DND-41 (cell line): ENCODE data around the gene ORC4.

Experiments used
- EZH2 ChIP-seq: IDR thresholded peaks from 3 replicates; pipeline ENCODE4 v1.6.1; 2012; ENCODE audit warnings: borderline replicate concordance, low read depth, mild to moderate bottlenecking, moderate library complexity, low read length, inconsistent platforms; ENCODE audit not compliant: severe bottlenecking
- TF ChIP-seq, protein P1 (sequence below): IDR thresholded peaks from 2 replicates; pipeline ENCODE4 v1.5.1; 2012; ENCODE audit warnings: borderline replicate concordance, low read length, moderate library complexity, mild to moderate bottlenecking; ENCODE audit not compliant: poor library complexity, severe bottlenecking; ENCODE audit errors: extremely low read depth

DNA sequence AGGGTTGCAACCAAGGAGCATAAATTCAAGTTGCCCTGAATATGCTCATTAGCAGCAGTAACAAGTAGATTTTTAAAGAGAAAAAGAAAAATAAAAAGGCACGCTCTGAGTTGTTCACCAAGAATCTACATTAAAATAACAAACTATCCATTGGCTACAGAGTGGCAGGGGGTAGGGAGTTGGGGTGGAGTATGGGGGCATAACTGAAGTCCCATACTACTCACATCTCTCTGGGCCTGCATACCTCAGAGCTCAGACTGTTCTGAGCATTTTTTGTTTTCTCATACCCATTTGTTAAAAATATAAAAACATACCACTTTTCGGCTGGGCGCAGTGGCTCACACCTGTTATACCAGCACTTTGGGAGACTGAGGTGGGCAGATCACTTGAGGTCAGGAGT is 31.4 kb downstream of the ORC4 start:
- TF ChIP-seq, protein P1, sequence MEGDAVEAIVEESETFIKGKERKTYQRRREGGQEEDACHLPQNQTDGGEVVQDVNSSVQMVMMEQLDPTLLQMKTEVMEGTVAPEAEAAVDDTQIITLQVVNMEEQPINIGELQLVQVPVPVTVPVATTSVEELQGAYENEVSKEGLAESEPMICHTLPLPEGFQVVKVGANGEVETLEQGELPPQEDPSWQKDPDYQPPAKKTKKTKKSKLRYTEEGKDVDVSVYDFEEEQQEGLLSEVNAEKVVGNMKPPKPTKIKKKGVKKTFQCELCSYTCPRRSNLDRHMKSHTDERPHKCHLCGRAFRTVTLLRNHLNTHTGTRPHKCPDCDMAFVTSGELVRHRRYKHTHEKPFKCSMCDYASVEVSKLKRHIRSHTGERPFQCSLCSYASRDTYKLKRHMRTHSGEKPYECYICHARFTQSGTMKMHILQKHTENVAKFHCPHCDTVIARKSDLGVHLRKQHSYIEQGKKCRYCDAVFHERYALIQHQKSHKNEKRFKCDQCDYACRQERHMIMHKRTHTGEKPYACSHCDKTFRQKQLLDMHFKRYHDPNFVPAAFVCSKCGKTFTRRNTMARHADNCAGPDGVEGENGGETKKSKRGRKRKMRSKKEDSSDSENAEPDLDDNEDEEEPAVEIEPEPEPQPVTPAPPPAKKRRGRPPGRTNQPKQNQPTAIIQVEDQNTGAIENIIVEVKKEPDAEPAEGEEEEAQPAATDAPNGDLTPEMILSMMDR: no peak
- TF ChIP-seq EZH2: no peak
